ENCODE measurements around the gene FPGT.
"Not testable (repeated sequence)": the region's sequence is repeated elsewhere in the genome, so short reads cannot be mapped to it uniquely, and the experiment has no call there.

Gene FPGT

DNA sequence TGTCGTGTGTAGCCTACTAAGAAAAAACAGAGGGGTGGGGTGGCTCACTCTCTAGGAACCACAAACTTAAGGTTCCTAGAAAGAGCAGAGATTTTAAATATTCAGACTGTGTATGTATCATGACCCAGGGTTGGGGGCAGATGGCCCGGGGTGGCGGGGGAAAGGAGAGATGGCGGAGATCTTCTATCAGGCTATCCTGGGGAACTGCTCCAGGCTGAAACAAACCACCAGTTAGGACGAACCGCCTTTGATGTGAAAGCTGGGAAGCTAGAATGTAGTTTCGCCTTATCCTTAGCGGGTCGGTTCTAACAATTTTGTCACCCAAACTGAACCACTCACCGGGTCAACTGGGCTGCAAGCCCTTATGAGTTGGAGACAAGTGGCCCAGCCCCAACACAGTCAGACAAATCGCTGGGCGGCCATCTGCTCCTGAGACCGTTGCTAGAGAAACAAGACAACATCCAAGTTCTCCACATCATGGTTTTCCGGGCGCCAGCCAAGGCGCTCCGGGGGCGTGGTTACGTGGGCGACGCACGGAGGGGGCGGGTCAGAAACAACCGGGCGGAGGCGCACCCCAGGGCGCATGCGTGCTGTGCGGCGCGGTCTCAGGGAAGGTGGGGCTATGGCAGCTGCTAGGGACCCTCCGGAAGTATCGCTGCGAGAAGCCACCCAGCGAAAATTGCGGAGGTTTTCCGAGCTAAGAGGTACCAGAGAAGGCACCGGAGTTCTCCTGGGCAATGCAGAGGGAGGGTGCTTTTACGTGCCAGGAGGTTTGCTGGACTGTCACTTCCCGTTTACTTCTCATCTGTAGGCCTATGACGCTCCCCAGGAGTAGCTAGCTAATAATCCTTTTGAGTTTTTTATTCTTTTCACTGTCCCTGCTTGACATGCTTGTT lies at the start of gene FPGT, which contains the start of gene LRRIQ3:
TSS of gene FPGT (plus strand) at position 586 of the 896 bp plus-strand sequence. CDS start at position 623, 37 bp downstream.
TSS of gene LRRIQ3 (minus strand) at position 520 of the 896 bp plus-strand sequence. CDS start 14,492 bp downstream, outside the sequence.
- Mint-ChIP-seq H3K27ac (peak within 1 kb of the TSS; percentile 95), H3K9me3 (no peaks in the 10 kb centered on the region), H3K36me3 (ENCODE audit: low read depth) (peaks cover 28% of the 10 kb centered on the region), H3K27me3 (no peaks in the 10 kb centered on the region), H3K4me3 (peak within 1 kb of the TSS; percentile 92), H3K4me1 (ENCODE audit: low read depth) (peaks cover 32% of the 10 kb centered on the region)
- peak; percentile 97 for DNase-seq

DNA sequence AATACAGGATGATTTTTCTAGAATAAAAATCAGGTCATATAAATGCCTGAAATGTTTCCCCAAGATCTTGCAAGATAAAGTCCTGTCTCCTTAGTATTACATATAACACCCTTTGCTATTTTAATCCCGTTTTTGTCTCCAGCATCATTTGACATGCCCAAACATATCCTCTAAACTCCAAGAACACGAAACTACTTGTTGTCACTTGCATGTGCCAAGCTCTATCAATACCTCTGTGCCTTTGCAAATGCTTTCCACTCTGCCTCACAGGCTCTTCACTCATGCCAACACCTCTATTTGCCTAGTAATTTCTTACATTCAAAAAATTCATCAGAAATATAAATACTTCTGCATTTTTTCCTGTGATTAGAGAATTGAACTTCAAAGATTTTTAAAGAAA lies 38.0 kb upstream of the FPGT start:
- H3K27me3 Mint-ChIP-seq = no peaks in the 10 kb centered on the region
- H3K27ac Mint-ChIP-seq = no peak overlapping the region
- H3K9me3 Mint-ChIP-seq = peaks cover 4% of the 10 kb centered on the region
- DNase-seq = no peak
- no peak overlapping the region for H3K4me3 Mint-ChIP-seq
- H3K4me1 Mint-ChIP-seq (ENCODE audit: low read depth) = no peaks in the 10 kb centered on the region
- H3K36me3 Mint-ChIP-seq (ENCODE audit: low read depth) = no peaks in the 10 kb centered on the region

DNA sequence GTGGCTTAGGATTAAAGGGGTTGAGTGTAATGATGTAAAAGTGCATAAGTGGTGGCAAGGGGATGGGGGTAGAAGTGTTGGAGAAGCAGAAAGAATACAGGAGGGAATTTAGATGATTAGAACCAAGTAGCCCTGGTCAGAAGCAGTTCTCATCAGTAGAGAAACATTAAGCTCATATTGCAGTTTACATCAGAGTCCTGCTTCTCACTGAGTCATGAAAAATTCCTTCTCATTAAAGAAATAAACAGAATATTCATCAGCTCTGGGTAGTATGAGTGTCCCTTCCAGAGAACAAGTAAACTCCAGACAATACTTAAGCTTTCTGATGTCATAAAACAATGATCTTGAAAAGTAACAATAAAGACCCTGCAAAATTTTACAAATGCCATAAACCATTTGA lies 36.5 kb upstream of the FPGT start:
- no peaks in the 10 kb centered on the region for H3K36me3 Mint-ChIP-seq (ENCODE audit: low read depth)
- H3K27ac Mint-ChIP-seq = no peak overlapping the region

DNA sequence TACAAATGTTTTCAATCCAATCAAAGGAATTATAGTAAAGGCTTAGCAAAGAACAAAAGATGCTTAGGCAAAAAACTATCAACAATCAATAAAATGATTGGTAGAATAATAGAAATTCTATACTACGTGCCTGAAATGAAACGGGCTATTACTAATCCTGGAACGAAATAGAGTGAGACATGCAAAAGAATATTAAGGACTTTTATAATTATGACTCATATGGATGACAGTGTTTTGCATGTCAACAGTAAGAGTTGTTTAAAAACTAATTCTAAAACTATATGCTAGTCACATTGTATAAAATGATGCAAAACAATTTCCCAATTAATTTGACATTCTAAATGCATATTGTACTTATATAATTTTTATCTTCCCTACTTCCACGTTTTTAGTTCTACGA lies 35.7 kb upstream of the FPGT start:
- no peak for DNase-seq
- H3K27me3 Mint-ChIP-seq = no peaks in the 10 kb centered on the region
- H3K4me3 Mint-ChIP-seq = no peak overlapping the region

More for the DNA sequence above, 36.5 kb upstream of the FPGT start:
- DNase-seq = no peak
- Mint-ChIP-seq H3K4me1 (ENCODE audit: low read depth) (no peaks in the 10 kb centered on the region), H3K27me3 (no peaks in the 10 kb centered on the region), H3K4me3 (no peak overlapping the region), H3K9me3 (peaks cover 9% of the 10 kb centered on the region)

DNA sequence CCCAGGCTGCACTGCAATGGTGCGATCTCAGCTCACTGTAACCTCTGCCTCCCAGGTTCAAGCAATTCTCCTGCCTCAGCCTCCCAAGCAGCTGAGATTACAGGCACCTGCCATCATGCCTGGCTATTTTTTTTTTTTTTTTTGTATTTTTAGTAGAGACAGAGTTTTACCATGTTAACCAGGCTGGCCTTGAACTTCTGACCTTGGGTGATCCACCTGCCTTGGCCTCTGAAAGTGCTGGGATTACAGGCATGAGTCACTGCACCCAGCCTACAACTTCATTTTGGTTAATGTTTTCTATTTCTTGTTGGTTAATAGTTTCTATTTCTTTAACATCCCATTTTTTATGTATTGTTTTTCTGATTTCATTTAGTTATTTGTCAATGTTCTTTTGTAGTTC lies 23.6 kb upstream of the FPGT start:
- not testable (repeated sequence) for H3K27me3 Mint-ChIP-seq; H3K4me1 Mint-ChIP-seq (ENCODE audit: low read depth)
- peaks cover 39% of the 10 kb centered on the region for H3K9me3 Mint-ChIP-seq

More for the DNA sequence above, 35.7 kb upstream of the FPGT start:
- Mint-ChIP-seq H3K27ac (no peak overlapping the region), H3K9me3 (peaks cover 9% of the 10 kb centered on the region), H3K4me1 (ENCODE audit: low read depth) (no peaks in the 10 kb centered on the region), H3K36me3 (ENCODE audit: low read depth) (no peaks in the 10 kb centered on the region)

DNA sequence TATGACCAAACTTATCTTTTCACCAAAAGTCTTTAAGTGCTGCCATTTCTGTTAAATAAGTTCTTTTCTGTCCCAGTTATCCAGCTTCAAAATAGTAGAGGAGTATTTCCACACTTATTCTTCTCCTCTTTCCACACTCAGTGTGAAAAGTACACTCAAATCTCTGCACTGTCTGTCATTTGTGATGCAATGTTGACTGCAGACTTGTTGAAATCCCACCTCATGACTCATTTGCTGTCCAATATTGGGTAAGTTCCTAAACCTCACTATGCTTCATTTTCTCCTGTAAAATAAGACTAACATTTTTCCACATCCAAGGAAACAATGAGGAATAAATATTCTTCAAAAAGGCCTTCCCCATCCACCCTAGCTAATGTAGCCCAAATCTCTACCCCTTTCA lies 17.6 kb upstream of the FPGT start:
- no peak overlapping the region for H3K27ac Mint-ChIP-seq
- peaks cover 13% of the 10 kb centered on the region for H3K36me3 Mint-ChIP-seq (ENCODE audit: low read depth)
- DNase-seq = no peak
- no peaks in the 10 kb centered on the region for H3K27me3 Mint-ChIP-seq
- H3K4me3 Mint-ChIP-seq = no peak overlapping the region
- peaks cover 5% of the 10 kb centered on the region for H3K9me3 Mint-ChIP-seq
- H3K4me1 Mint-ChIP-seq (ENCODE audit: low read depth) = no peaks in the 10 kb centered on the region

More for the DNA sequence above, 23.6 kb upstream of the FPGT start:
- H3K36me3 Mint-ChIP-seq (ENCODE audit: low read depth); H3K27ac Mint-ChIP-seq; H3K4me3 Mint-ChIP-seq; DNase-seq: not testable (repeated sequence)

DNA sequence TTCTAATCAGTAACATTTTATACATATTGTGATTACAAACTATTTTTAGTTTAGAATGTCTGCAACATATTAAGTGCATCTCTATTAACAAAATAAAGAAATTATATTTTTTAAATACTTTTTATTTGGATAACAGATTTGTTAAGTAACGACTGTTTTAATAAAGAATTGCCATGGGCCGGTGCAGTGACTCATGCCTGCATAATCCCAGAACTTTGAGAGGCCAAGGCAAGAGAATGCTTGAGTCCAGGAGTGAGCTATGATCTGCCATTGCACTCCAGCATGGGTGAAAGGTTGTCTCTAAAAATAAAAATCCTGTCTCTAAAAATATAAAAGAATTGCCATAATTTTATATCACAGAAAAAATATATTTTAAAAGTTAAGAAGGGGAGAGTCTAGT lies 4.1 kb upstream of the FPGT start:
- no peak for DNase-seq
- Mint-ChIP-seq H3K4me1 (ENCODE audit: low read depth) (peaks cover 25% of the 10 kb centered on the region), H3K9me3 (no peaks in the 10 kb centered on the region), H3K36me3 (ENCODE audit: low read depth) (peaks cover 13% of the 10 kb centered on the region), H3K4me3 (no peak overlapping the region), H3K27ac (no peak overlapping the region), H3K27me3 (no peaks in the 10 kb centered on the region)

DNA sequence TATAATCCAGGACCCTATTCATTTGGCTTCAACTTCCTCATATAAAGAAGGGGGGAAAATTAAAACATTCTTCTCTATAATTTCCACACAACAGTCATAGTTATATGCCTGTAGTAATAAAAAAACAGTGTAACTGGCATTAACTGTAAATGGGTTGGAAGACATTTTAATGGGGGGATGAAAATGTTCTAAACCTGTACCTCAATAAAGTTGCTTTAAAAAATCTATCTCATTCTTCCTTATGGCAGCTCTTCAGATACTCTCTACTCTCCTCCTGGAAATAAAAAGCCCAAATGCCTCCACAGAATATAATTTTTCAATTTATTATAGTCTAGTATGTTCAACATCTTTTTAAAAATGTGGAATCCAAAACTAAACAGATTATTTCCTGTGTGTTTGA lies 2.7 kb upstream of the FPGT start:
- Mint-ChIP-seq H3K4me1 (ENCODE audit: low read depth) (peaks cover 31% of the 10 kb centered on the region), H3K36me3 (ENCODE audit: low read depth) (peaks cover 13% of the 10 kb centered on the region), H3K9me3 (no peaks in the 10 kb centered on the region), H3K4me3 (no peak overlapping the region), H3K27ac (no peak overlapping the region), H3K27me3 (no peaks in the 10 kb centered on the region)
- DNase-seq = no peak

DNA sequence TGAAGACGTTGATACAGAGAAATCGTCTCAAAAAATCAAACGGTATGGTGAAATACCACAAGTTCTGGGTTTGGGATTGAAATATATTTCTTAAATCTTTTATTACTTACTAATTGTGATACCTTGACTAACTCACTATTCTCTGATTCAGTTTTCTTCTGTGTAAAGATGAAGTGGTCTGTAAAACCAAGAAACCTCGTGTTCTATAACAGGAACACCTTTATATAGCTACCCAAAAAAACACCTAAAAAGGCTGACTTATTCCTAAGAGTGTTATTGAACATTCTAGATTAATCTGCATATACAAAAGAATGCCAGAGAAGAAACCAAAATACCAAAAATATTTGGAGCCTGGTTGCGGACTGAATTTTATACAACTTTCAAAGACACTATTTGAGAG lies 787 bp upstream of the FPGT start:
- DNase-seq = no peak
- H3K27ac Mint-ChIP-seq = peak overlapping the region; percentile 95
- H3K9me3 Mint-ChIP-seq = no peaks in the 10 kb centered on the region
- H3K27me3 Mint-ChIP-seq = no peaks in the 10 kb centered on the region
- H3K4me1 Mint-ChIP-seq (ENCODE audit: low read depth) = peaks cover 32% of the 10 kb centered on the region
- peaks cover 28% of the 10 kb centered on the region for H3K36me3 Mint-ChIP-seq (ENCODE audit: low read depth)
- peak overlapping the region; percentile 92 for H3K4me3 Mint-ChIP-seq

DNA sequence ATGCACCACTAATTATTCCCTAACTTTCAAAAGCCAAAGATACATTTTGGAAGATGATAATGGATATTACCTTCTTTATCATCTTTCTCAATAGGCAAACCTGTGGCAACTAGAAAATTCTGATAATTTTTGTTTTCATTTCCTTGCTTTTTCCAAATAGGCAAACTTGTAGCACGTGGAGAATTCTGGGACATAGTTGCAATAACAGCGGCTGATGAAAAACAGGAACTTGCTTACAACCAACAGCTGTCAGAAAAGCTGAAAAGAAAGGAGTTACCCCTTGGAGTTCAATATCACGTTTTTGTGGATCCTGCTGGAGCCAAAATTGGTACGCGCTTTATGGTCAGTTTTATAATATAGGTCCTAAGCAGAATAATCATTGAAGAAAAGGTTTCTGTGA lies 1.5 kb downstream of the FPGT start:
- Mint-ChIP-seq H3K36me3 (ENCODE audit: low read depth) (peaks cover 35% of the 10 kb centered on the region), H3K9me3 (no peaks in the 10 kb centered on the region), H3K4me3 (peak overlapping the region; percentile 92), H3K27me3 (no peaks in the 10 kb centered on the region), H3K4me1 (ENCODE audit: low read depth) (peaks cover 32% of the 10 kb centered on the region), H3K27ac (no peak overlapping the region)
- DNase-seq = no peak

DNA sequence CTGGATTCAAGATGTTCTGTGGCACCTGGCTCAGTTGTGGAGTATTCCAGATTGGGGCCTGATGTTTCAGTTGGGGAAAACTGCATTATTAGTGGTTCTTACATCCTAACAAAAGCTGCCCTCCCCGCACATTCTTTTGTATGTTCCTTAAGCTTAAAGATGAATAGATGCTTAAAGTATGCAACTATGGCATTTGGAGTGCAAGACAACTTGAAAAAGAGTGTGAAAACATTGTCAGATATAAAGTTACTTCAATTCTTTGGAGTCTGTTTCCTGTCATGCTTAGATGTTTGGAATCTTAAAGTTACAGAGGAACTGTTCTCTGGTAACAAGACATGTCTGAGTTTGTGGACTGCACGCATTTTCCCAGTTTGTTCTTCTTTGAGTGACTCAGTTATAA lies 7.2 kb downstream of the FPGT start:
- no peaks in the 10 kb centered on the region for H3K27me3 Mint-ChIP-seq

DNA sequence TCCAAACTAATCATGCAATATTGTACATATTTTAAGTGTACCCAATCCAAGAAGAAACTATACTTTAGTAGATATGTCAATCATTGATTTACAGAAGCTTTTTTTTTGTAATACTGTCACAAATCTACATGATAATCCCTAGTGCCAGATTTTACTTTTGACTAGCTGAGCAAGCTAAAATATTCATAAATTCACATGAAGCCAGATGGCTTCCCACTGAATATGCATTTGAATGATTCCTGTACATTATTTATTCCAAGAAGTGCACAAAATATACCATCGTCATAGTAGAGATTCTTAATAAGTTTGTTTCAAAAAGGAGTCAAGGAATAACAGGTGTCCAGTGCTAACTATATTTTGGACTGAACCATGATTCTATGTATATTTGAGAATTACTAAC lies 17.2 kb downstream of the FPGT start:
- Mint-ChIP-seq H3K27me3 (no peaks in the 10 kb centered on the region), H3K4me1 (ENCODE audit: low read depth) (peaks cover 2% of the 10 kb centered on the region), H3K36me3 (ENCODE audit: low read depth) (peaks cover 3% of the 10 kb centered on the region), H3K4me3 (no peak overlapping the region), H3K9me3 (peaks cover 2% of the 10 kb centered on the region), H3K27ac (no peak overlapping the region)
- no peak for DNase-seq

More for the DNA sequence above, 7.2 kb downstream of the FPGT start:
- no peak for DNase-seq
- H3K27ac Mint-ChIP-seq = no peak overlapping the region
- no peaks in the 10 kb centered on the region for H3K9me3 Mint-ChIP-seq
- H3K36me3 Mint-ChIP-seq (ENCODE audit: low read depth) = peaks cover 65% of the 10 kb centered on the region
- H3K4me3 Mint-ChIP-seq = no peak overlapping the region
- H3K4me1 Mint-ChIP-seq (ENCODE audit: low read depth) = peaks cover 3% of the 10 kb centered on the region

DNA sequence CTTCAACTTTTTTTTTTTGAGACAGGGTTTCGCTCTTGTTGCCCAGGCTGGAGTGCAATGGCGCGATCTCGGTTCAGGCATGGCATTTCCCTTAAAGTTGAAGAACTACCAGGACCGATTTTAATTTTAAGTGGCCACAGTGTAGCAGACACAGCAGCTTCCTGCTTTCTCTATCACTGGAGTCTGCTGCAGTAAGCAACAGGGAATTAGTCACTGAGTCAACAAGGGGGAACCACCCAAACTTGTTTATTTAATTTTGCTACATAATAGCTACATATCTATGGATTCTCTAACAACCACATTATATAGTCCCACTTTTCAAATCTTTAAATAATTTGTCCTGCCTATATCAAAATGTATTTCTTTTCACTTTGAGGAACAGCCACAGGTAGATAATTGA lies 24.7 kb downstream of the FPGT start:
- Mint-ChIP-seq H3K4me1 (ENCODE audit: low read depth) (no peaks in the 10 kb centered on the region), H3K9me3 (peaks cover 37% of the 10 kb centered on the region), H3K4me3 (no peak overlapping the region), H3K36me3 (ENCODE audit: low read depth) (peaks cover 9% of the 10 kb centered on the region), H3K27me3 (no peaks in the 10 kb centered on the region), H3K27ac (no peak overlapping the region)
- no peak for DNase-seq

DNA sequence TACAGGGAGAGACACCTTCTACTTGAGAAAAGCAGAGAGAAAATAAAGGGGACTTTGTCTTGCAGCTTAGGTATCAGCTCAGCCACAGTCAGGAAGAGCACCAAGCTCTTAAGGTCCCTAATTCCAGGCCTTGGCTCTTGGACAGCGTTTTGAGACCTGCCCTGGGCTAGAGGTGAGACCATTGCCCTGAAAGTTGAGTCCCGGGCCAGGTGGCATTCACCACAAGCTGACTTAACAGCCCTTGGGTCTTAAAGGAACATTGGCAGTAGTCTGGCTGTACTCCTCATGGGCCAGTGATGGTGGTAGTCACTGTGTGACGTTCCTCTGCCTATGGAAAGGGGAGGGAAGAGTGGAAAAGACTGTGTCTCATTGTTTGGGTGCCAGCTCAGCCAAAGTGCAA lies 25.4 kb downstream of the FPGT start:
- no peak overlapping the region for H3K4me3 Mint-ChIP-seq
- DNase-seq = no peak
- H3K36me3 Mint-ChIP-seq (ENCODE audit: low read depth) = peaks cover 9% of the 10 kb centered on the region
- no peaks in the 10 kb centered on the region for H3K4me1 Mint-ChIP-seq (ENCODE audit: low read depth)
- peaks cover 40% of the 10 kb centered on the region for H3K9me3 Mint-ChIP-seq
- H3K27me3 Mint-ChIP-seq = no peaks in the 10 kb centered on the region
- no peak overlapping the region for H3K27ac Mint-ChIP-seq

DNA sequence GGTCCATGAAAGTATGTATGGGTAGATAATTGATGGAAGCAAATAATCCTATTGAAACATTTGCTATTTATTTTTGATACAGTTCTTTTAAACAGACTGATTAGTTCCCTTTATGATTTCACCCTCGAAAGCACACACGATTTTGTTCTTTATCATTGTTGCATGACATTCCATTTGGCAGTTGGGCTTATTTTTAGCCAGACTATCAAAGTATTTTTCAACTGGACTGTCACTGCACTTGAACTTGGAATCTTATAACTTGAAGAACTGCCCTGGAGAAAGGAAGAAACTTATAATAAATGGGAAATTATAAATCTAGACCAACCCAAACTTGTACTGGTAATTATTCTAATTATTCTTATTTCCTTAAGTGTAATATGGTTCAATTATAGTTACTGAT lies 37.1 kb downstream of the FPGT start, which contains the start of gene TNNI3K:
TSS of gene TNNI3K (plus strand) at position 235 of the 400 bp plus-strand sequence. CDS start at position 300, 65 bp downstream.
- Mint-ChIP-seq H3K27ac (no peak within 1 kb of the TSS), H3K4me1 (ENCODE audit: low read depth) (no peaks in the 10 kb centered on the region), H3K36me3 (ENCODE audit: low read depth) (no peaks in the 10 kb centered on the region), H3K9me3 (peaks cover 6% of the 10 kb centered on the region), H3K4me3 (no peak within 1 kb of the TSS), H3K27me3 (no peaks in the 10 kb centered on the region)
- no peak for DNase-seq

All from activated T-cell treated with anti-CD3 and anti-CD28 coated beads, Interleukin-2, amount 50 U/mL, for 24 hours (primary cell).